Endodermal cell (in vitro differentiated cells): Measurements from ENCODE around the gene CHRNA3. TPM values are rescaled to one million over a fixed set of nuclear protein-coding genes. Genes with fewer than 3 reads are reported as not detected.

Experiments
- DNase-seq: peaks from one replicate; pipeline ENCODE4 v3.0.0-alpha.2; 2017
- H3K27ac ChIP-seq: 2 replicates; pipeline ENCODE4 v1.5.1; 2013; ENCODE audit warnings: mild to moderate bottlenecking, low read depth, low read length, moderate library complexity
- H3K27me3 ChIP-seq: 2 replicates; pipeline ENCODE4 v1.6.1; 2013; ENCODE audit warnings: mild to moderate bottlenecking, low read length, moderate library complexity; ENCODE audit not compliant: insufficient read depth, control insufficient read depth, poor library complexity, severe bottlenecking
- H3K36me3 ChIP-seq: 2 replicates; pipeline ENCODE4 v1.7.0; 2013; ENCODE audit warnings: mild to moderate bottlenecking, low read length, moderate library complexity; ENCODE audit not compliant: control insufficient read depth, insufficient read depth
- H3K4me1 ChIP-seq: one replicate; pipeline ENCODE4 v1.7.0; 2013; ENCODE audit warnings: low read length; ENCODE audit not compliant: control insufficient read depth, insufficient read depth
- H3K4me3 ChIP-seq: 2 replicates; pipeline ENCODE4 v1.5.1; 2013; ENCODE audit warnings: mild to moderate bottlenecking, low read length, moderate library complexity
- H3K9ac ChIP-seq: 2 replicates; pipeline ENCODE4 v1.6.1; 2013; ENCODE audit warnings: mild to moderate bottlenecking, low read length, moderate library complexity; ENCODE audit not compliant: poor library complexity, severe bottlenecking; ENCODE audit errors: extremely low read depth
- H3K9me3 ChIP-seq: 2 replicates; pipeline ENCODE4 v1.6.1; 2013; ENCODE audit warnings: mild to moderate bottlenecking, low read length, moderate library complexity; ENCODE audit not compliant: control insufficient read depth
- H3K27ac Mint-ChIP-seq: 2 replicates; pipeline ENCODE4 v1.8.0; 2020; ENCODE audit warnings: mixed read lengths
- H3K27me3 Mint-ChIP-seq: 2 replicates; pipeline ENCODE4 v1.8.0; 2021; ENCODE audit warnings: mild to moderate bottlenecking, mixed read lengths; ENCODE audit not compliant: insufficient read depth
- H3K36me3 Mint-ChIP-seq: 2 replicates; pipeline ENCODE4 v1.8.0; 2020; ENCODE audit warnings: low read depth, mixed read lengths
- H3K4me1 Mint-ChIP-seq: 2 replicates; pipeline ENCODE4 v1.8.0; 2020; ENCODE audit warnings: mixed read lengths
- H3K4me3 Mint-ChIP-seq: 2 replicates; pipeline ENCODE4 v1.8.0; 2020; ENCODE audit warnings: mild to moderate bottlenecking, moderate library complexity, mixed read lengths
- H3K9me3 Mint-ChIP-seq: 2 replicates; pipeline ENCODE4 v1.8.0; 2020; ENCODE audit warnings: mild to moderate bottlenecking, mixed read lengths
- CTCF ChIP-seq: fragments of 200-600 bp; sonication (generic); conservative IDR thresholded peaks from 2 replicates; pipeline ENCODE4 v1.5.0; 2021; ENCODE audit warnings: antibody characterized with exemption, mild to moderate bottlenecking
- WGBS, 2 experiments: methylation state at CpG; one replicate each; pipeline versions ENCODE4 v1.1.5 to v1.1.7; 2013; ENCODE audit warnings: missing lambda C conversion rate in 2 of 2, mixed read lengths in 1 of 2; ENCODE audit not compliant: insufficient coverage in 1 of 2, insufficient read length in 1 of 2; 5-methylcytosine and 5-hydroxymethylcytosine counted together
- total RNA-seq, 2 donors: library from RNA; stranded (reverse); fragmentation: NEBNext Ultra II Directional in 1 of 2; extraction: Animal tissue kit (Norgen Biotek cat#: 25700) in 1 of 2; gene quantifications; 2 replicates in 1 of 2; 3 replicates in 1 of 2; pipeline ENCODE4 v1.2.1, GENCODE V29; 2021

The CHRNA3 gene
- total RNA-seq, 2 donors from 2014 or later, result 1.6 to 3.7 TPM

- H3K27me3 ChIP-seq, result no peaks in the 10 kb centered on the region
- no peaks in the 10 kb centered on the region for H3K36me3 ChIP-seq
- Mint-ChIP-seq H3K4me3 (no peak overlapping the region), H3K9me3 (no peaks in the 10 kb centered on the region), H3K36me3 (no peaks in the 10 kb centered on the region), H3K27ac (no peak overlapping the region), H3K4me1 (no peaks in the 10 kb centered on the region), H3K27me3 (peaks cover 4% of the 10 kb centered on the region)
- no peaks in the 10 kb centered on the region for H3K4me1 ChIP-seq
- 83 to 92% methylated on average over 1 to 4 of the region's 4 CpGs for WGBS, 2 experiments
- H3K9ac ChIP-seq, result no peak overlapping the region
- H3K9me3 ChIP-seq, result no peaks in the 10 kb centered on the region
- no peak for DNase-seq
- TF ChIP-seq CTCF, result no peak
- no peak overlapping the region for H3K4me3 ChIP-seq
- no peak overlapping the region for H3K27ac ChIP-seq
Measured at GRCh38 chr15:78650022-78650421, 29.2 kb upstream of the CHRNA3 start.

GRCh38 chr15:78645009-78645408, 24.2 kb upstream of the CHRNA3 start:
- H3K27ac Mint-ChIP-seq, result no peak overlapping the region
- H3K4me3 Mint-ChIP-seq, result no peak overlapping the region
- no peak for DNase-seq
- 86 to 91% methylated on average over 3 to 4 of the region's 4 CpGs for WGBS, 2 experiments
- H3K9ac ChIP-seq, result no peak overlapping the region
- H3K9me3 ChIP-seq, result no peaks in the 10 kb centered on the region
- no peak for TF ChIP-seq CTCF
- H3K36me3 ChIP-seq, result no peaks in the 10 kb centered on the region
- H3K4me3 ChIP-seq, result no peak overlapping the region
- peaks cover 7% of the 10 kb centered on the region for H3K27me3 Mint-ChIP-seq
- peaks cover 7% of the 10 kb centered on the region for H3K27me3 ChIP-seq
- H3K9me3 Mint-ChIP-seq, result no peaks in the 10 kb centered on the region
- H3K4me1 ChIP-seq, result no peaks in the 10 kb centered on the region
- no peaks in the 10 kb centered on the region for H3K4me1 Mint-ChIP-seq
- no peaks in the 10 kb centered on the region for H3K36me3 Mint-ChIP-seq
- H3K27ac ChIP-seq, result no peak overlapping the region

- no peak for DNase-seq
- Mint-ChIP-seq H3K36me3 (no peaks in the 10 kb centered on the region), H3K27ac (no peak overlapping the region), H3K4me1 (no peaks in the 10 kb centered on the region), H3K27me3 (peaks cover 7% of the 10 kb centered on the region), H3K9me3 (no peaks in the 10 kb centered on the region), H3K4me3 (no peak overlapping the region)
- TF ChIP-seq CTCF, result no peak
- no peaks in the 10 kb centered on the region for H3K9me3 ChIP-seq
- peaks cover 11% of the 10 kb centered on the region for H3K27me3 ChIP-seq
- 84 to 95% methylated on average over 4 to 5 of the region's 5 CpGs for WGBS, 2 experiments
- no peaks in the 10 kb centered on the region for H3K4me1 ChIP-seq
- no peaks in the 10 kb centered on the region for H3K36me3 ChIP-seq
- H3K27ac ChIP-seq, result no peak overlapping the region
- no peak overlapping the region for H3K4me3 ChIP-seq
- no peak overlapping the region for H3K9ac ChIP-seq
Measured at GRCh38 chr15:78642331-78642730, 21.5 kb upstream of the CHRNA3 start.
